HTERT RPE-1 (cell line): ENCODE results near the gene GALNT5.
"Not testable (repeated sequence)": the region's sequence is repeated elsewhere in the genome, so short reads cannot be mapped to it uniquely, and the experiment has no call there.

Experiments used
- in situ Hi-C: fragments of 300-500 bp; cut with MboI; formaldehyde crosslinking; loops from 4 replicates; pipeline ENCODE4 v1.14.3; 2020; ENCODE audit warnings: low sequenced_read_pairs

GALNT5 gene

DNA sequence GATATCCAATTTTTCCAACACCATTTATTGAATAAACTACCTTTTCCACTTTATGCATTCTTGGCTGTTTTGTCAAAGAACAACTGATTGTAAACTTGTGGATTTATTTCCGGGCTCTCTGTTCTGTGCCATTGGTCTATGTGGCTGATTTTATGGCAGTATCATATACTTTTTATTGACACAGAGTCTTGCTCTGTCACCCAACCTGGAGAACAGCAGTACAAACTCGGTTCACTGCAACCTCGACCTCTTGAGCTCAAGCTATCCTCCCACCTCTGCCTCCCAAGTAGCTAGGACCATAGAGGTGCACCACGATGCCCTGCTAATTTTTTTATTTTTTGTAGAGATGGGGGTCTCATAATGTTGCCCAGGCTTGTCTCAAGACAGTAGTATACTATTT is 6.7 kb upstream of the GALNT5 start:
- in situ Hi-C loops = no loop called here

DNA sequence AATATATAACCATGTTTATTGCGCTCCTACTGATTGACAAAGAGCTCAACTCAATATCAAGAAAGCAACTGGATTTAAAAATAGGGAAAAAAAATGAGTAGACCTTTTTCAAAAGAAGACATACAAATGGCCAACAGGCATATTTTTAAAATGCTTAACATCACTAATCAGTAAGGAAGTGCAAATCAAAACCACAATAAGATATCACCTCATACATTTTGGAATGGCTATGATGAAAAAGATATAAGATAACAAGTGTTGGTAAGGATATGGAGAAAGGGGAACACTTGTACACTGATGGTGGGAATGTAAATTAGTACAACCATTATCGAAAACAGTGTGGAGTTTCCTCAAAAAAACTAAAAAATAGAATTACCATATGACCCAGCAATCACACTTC is 5.6 kb upstream of the GALNT5 start:
- in situ Hi-C loops = no loop called here

DNA sequence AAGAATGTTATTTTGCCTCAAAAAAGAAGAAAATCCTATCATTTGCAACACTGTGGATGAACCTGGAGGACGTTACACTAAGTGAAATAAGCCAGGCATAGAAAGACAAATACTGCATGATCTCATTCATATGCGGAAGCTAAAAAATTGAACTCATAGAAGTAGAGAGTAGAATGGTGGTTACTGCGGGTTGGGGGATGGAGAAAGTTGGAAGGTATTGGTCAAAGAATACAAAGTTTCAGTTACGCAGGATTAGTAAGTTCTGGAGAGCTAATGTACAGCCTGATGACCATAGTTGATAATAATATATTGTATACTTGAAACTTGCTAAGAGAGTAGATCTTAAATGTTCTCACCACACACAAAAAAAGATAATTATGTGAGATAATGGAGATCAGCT is 5.0 kb upstream of the GALNT5 start:
- in situ Hi-C loops = no loop called here

DNA sequence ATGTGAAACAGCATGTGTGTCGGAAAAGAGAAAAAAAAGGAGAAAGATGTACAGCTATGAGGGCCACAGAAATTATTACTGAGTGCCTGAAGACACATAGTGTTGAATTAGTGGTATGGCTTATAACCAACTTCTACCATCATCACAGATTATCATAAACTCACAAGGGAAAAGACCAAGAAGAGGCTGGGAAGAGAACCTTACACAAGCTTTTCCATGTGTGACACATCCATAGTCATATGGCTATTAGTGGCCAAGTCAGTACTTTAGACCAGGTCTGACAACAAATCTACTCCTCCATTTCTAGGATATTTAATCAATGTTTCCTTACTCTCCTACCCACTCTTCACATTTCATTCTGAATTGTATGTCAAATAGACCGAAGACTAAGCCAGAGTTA is 3.5 kb upstream of the GALNT5 start:
- in situ Hi-C loops = no loop called here

DNA sequence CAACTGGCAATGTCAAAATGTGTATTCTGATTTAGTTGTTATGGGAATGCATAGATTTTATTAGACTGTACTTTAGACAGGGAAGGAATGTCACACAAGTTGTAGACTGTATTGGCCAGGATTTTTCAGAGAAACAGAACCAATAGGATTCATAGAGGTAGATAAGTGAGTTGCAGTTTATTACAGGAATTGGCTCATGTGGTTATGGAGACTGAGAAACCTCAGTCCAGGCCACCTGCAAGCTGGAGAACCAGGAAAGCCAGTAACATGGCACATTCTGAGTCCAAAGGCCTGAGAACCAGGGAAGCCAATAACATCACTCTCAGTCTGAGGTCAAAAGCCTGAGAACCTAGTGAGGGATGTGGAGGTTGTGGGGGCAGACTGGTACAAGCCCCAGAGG is 1.8 kb upstream of the GALNT5 start:
- in situ Hi-C loops = no loop called here

DNA sequence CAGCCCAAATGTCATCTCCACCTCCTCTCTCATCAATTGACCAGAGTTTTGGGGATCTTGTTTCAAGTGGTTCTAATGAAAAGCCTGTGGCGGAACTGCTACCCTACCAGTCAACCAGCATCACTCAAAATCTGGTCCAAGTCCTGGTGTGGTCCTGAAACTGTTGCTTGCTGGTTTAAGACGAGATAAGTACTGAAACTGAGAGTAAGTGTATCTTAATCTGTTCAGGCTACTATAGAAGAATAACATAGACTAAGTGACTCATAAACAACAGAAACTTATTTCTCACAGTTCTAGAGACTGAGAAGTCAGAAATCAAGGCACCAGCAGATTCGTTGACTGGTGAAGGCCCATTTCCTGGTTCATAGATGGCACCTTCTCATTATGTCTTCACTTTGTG is 879 bp upstream of the GALNT5 start:
- in situ Hi-C loops = no loop called here

DNA sequence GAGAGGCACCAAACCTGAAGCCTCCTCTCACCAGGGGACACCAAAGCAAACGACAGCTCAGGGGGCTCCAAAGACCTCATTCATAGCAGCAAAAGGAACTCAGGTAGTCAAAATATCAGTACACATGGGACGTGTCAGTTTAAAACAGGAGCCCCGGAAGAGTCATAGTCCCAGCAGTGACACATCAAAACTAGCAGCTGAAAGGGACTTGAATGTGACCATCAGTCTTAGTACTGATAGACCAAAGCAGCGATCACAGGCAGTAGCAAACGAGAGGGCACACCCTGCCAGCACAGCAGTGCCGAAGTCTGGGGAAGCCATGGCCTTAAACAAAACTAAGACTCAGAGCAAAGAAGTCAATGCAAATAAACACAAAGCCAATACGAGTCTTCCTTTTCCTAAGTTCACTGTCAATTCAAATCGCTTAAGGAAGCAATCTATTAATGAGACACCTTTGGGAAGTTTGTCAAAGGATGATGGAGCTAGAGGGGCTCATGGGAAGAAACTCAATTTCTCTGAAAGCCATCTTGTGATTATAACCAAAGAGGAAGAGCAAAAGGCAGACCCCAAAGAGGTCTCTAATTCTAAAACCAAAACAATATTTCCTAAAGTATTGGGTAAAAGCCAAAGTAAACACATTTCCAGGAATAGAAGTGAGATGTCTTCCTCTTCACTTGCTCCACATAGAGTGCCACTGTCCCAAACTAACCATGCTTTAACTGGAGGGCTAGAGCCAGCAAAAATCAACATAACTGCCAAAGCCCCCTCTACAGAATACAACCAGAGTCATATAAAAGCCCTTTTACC is 1.2 kb downstream of the GALNT5 start:
- in situ Hi-C loops = no loop called here

DNA sequence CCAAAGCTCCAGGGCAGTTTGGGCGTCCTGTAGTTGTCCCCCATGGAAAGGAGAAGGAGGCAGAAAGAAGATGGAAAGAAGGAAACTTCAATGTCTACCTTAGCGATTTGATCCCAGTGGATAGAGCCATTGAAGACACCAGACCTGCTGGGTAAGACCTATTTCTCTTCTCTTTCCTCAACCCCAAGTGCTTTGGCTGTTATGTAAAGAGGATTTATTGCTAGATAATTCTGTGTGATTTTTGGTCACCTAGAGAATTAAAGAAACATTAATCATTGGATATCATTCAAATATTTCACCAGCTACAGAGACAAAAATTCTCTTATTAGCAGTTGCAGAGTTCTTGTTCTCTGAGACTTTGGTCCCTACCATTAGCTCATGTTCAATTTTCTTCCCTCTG is 1.9 kb downstream of the GALNT5 start:
- in situ Hi-C loops = no loop called here

DNA sequence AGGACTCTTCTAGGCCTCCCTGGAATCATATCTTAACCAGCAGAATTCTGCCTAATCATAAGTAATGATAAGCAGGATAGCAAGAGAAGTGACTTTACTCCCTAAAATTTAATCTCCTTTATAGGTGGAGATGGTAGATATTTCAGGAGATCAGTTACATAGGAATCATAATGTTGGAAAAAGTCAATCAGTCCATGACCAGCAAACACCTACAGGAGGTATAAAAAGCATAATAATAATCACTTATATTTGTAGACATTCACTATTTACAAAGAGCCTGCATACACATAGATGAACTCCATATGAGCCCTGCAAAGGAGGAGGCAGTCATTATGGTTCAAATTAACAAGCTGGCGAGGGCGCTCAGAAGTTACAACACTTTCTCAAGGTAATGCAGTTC is 2.5 kb downstream of the GALNT5 start:
- in situ Hi-C loops = no loop called here

DNA sequence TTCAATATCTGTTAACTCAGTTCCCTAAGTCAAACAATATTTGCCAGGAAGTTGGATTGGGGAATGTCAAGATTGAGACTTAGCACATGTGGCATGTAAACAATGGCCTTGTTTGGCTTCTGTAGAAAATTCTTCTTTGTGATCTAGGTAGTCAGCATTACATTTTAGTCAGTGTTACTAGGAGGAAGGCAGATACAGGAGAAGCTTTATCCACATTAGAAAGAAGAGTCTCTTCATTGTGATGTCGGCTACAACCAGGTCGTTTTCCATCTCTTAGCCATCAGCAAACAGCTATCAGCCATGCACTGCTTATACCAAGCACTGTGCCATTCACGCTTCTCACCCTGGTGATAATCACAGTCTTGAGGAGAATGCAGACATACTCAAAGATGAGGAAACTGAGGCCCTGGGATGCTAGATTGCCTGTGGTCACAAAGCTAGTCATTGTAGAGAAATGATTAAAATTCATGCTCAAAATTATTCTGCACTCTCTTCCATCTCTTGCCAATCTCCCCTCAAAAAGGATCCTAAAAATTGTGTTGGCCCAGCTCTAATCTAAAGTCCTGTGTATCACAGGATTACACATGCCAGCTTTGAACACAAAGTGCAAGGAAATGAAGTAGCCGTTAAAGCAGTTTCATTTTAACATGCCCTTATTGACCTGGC is 3.2 kb downstream of the GALNT5 start:
- in situ Hi-C loops = no loop called here

DNA sequence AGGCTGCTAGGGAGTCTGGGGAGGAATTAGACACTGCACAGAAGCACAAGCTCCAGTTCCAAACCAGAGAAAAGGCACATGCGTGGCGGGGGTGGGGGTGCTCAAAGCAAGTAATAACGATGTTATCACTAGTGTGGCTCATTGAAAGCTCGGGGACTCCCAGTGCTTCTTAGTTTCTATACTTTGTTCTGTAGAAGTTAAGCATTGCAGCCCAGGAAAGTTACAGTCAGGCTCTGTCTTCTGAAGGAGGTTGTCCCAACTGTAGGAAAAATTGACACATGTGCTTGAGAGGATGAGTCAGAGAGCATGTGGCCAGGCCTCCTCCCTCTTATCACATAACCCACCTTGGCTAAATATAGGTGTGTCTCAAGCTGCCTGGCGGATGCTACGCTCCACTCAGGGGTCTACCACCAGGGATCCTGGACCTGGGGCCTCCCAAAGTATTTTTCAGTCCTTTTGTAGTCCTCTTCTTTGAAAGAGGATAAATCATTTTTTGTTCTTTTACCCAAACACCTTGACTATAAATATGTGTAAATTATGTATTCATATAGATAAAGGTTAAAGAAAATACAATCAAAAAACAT is 3.8 kb downstream of the GALNT5 start:
- in situ Hi-C loops = no loop called here

DNA sequence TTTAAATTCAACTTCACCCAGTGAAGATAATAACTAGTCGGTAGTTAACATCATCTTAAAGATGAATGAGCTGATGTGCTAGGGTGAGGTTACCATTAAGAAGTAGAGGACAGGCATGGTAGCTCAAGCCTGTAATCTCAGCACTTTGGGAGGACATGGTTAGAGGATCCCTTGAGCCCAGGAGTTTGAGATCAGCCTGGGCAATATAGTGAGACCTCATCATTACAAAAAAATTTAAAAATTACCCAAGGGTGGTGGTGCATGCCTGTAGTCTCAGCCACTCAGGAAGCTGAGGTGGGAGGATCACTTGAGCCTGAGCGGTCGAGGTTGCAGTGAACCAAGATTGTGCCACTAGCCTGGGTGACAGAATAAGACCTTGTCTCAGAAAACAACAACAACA is 4.7 kb downstream of the GALNT5 start:
- in situ Hi-C loops = no loop called here

DNA sequence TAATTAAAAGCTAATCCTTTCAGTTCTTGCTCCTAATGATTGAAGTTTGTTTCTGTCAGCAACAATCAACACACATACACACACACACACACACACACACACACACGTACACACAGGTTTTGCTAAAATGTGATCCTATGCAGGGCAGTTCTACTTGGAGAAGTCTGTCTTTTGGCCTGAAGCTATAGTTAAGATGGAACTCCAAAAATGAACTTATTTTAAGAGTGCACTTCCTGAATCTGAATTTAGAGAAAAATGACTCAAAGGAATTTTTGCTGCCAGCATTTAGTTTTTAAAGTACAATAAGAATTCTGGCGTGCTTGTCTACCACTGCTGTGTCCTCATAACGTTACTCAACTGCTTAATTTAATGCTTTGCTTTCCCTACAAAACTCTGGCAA is 6.6 kb downstream of the GALNT5 start:
- in situ Hi-C loops = no loop called here

DNA sequence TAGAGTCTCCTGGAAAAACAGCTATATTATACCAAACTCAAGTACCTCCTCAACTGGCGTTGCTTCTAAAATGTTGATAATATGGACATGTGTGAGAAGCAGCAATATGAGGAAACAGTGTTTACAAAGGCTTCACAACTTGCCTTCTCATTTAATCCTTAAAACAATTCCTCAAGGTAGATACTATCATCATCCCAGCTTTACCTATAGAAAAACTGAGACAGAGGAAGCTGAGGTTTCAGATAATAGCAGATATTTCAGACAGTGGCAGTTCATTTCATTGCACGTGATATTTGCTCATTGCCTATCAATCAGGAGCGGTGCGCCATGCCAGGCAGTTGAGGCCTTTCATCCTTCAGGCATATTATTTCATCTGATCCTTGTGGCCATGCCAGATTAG is 8.3 kb downstream of the GALNT5 start:
- in situ Hi-C loops = no loop called here

DNA sequence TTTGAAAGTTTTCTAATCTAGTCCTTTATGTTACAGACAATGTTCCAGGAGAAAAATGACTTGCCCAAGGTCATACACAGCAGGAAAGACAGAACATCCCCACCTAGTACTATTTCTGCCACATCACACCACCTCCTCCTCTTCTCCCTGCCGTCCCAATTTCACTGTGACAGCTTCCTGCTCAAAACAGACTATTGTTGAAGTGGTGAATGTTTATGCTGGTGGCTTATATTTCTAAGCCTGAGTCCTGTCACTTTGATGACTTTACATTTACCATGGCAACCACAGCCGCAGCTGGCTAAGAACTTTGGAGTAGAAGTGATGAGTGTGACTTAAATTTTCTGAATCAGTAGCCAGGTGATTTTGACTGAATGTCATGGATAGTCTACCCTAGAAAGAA is 10.0 kb downstream of the GALNT5 start:
- in situ Hi-C loops = no loop called here

DNA sequence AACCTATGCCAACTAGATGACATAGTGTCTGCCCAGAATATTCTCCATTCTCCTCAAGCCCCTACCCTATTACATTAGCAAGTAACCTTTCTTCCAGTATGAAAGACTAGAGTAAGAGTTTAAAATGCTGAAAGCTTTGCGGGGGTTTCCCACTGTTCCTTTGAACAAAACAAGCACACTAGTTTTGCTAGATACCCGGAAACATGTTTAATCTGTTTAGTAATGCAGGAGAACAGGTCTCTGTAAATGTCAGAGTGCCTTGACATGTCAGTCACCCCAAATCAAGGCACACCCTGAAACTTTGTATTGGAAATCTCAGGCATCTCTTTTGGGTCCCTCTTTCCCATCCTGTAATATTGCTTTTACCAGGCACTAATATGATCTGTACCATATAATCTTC is 11.6 kb downstream of the GALNT5 start:
- in situ Hi-C loops = no loop called here

DNA sequence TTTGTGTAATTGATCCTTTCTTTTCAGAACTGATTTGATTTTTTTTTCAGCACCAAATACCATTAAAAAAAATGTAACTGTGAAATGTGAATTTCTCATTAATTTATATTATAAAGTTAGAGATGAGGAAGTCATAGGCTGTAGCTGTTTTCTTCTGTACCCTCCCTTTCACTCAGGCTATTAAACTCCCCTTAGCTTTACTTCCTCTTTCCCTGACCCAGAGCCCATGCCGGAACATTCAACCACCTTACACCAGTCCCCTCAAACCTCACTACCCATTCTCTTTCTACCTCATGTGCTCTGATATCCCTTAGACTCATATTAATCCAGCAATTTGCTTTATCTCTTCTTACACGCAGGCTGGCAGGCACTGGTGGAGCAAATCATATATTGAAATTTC is 12.4 kb downstream of the GALNT5 start:
- in situ Hi-C loops = no loop called here

DNA sequence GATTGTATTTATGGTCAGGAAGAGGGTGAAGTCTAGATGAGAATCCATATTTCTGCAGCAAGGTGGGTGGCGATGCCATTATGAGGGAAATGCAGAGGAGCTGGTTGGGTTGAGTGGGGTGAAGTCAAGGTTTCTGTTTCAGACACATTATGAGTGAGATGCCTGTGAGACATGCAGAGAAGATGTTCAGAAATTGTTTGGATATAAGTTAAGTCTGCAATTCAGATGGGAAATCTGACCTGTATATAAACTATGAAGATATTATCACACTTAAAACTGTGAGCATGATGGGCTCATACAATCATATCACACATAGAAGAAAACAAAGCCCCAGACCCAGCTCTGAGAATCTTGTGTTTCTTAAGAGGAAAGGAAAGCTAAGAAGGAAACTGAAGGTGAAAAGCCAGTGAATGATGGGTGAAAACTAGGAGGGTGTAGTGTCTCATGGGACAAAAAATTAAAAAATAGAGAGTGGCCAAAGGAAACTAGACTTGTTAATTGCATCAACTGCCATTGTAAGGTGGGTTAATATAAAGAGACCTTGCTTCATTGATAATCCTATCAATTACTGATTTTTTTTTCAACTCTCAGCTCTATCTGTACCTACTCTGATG is 14.2 kb downstream of the GALNT5 start:
- in situ Hi-C loops = no loop called here

DNA sequence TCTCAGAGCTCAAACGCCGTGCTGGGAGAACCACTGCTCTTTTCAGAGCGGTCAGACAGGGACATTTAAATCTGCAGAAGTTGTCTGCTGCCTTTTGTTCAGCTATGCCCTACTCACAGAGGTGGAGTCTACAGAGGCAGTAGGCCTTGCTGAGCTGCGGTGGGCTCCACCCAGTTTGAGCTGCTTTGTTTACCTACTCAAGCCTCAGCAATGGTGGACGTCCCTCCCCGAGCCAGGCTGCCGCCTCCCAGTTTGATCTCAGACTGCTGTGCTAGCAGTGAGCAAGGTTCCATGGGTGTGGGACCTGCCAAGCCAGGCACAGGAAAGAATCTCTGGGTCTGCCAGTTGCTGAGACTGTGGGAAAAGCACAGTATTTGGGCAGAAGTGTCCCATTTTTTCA is 21.8 kb downstream of the GALNT5 start:
- in situ Hi-C loops = not testable (repeated sequence)

DNA sequence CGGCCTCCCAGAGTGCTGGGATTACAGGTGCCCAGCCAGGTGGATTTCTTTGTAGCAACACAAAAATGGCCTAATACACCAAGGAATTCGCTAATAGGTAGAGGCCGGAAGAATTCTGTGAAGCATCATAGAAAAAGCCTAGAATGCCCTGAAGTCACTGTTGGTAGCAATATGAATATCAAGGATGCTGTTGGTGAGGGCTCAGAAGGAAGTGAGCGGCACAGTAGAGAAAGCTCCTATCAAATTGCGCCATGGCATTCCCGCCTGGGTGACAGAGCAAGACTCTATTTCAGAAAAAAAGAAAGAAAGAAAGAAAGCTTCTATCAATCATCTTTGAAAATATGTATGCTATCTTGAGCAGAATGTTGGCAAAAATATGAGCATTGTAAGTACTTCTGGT is 23.8 kb downstream of the GALNT5 start:
- in situ Hi-C loops = no loop called here

DNA sequence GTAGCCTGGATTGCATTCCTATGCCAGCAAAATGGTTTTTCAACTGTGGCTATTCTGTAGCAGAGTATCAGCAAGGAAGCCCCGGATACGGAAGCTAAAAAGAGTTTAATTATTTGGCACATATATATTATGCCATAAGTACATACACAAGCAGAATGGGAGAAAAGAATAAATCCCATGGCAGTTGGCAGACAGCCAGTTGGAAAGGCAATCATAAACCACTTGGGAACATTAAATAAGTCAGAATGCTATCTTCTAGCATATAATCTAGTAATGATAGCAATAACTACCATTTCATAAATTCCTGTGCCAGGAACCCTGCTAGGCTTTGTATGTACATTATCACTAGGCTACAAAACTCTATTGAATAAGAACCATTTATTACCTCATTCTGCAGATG is 26.0 kb downstream of the GALNT5 start:
- in situ Hi-C loops = no loop called here

DNA sequence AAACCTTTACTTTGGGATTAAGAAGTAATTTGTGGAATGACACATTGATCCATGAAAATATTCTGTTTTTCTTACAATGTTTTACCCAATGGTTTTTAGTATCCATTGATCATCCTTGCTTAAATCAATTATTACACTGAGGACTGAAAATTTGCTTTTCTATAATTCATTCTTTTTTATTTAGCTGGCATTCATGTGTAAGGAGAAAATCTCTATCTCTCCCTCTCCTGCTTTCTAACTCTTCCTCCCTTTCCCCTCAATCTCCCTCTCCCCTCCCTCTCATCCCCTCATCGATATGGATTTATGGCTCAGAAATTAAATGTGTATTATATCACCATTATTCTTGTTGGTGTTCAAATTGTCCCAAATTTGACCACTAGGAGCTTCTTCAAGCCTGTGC is 29.7 kb downstream of the GALNT5 start:
- in situ Hi-C loops = no loop called here
